GM12878 (cell line): Measurements from ENCODE around the gene FSTL4. TPM values are rescaled to one million over a fixed set of nuclear protein-coding genes. Genes with fewer than 3 reads are reported as not detected.

ENCODE experiments used
- ATAC-seq: fragments of 200-7000 bp; cut with Tn5 transposase; 3 replicates; pipeline ENCODE4 v1.9.1; 2020; ENCODE audit warnings: mild to moderate bottlenecking, moderate library complexity
- BruUV-seq: library from RNA; stranded (reverse); fragments of 400-500 nt; replicated peaks from 2 replicates; lab custom pipeline; 2021; lab: Mats Ljungman, UMichigan
- CTCF ChIA-PET: fragments of 300-600 bp; sonication (Branson Sonifier 250); formaldehyde crosslinking; extraction: SDS; loops from one replicate; lab custom pipeline; 2021; ENCODE audit warnings: inconsistent platforms; lab: Yijun Ruan, JAX
- POLR2A ChIA-PET: fragments of 350-600 bp; formaldehyde crosslinking; extraction: SDS; loops from one replicate; lab custom pipeline; 2021; ENCODE audit warnings: inconsistent platforms; lab: Charles Lee
- RAD21 ChIA-PET: fragments of 300-600 bp; sonication (Branson Sonifier 250); formaldehyde crosslinking; loops from one replicate; lab custom pipeline; 2023; ENCODE audit warnings: antibody characterized with exemption; ENCODE audit not compliant: unreplicated experiment; lab: Charles Lee
- SMC1A ChIA-PET: fragments of 300-600 bp; sonication (Branson Sonifier 250); formaldehyde crosslinking; loops from one replicate; lab custom pipeline; 2023; ENCODE audit not compliant: unreplicated experiment, uncharacterized antibody; lab: Charles Lee
- DNase-seq: peaks from one replicate; pipeline ENCODE4 v3.0.0-alpha.2; 2011; ENCODE audit warnings: low read depth, low spot score
- FAIRE-seq: peaks from 3 replicates; lab custom pipeline; 2011; peaks lifted over from hg19 to GRCh38; lab: Jason Lieb, UNC
- H2AFZ ChIP-seq: 2 replicates; pipeline ENCODE4 v1.6.0; 2011; ENCODE audit warnings: low read depth, low read length, control low read depth; ENCODE audit not compliant: control insufficient read depth
- H3K27ac ChIP-seq: 2 replicates; pipeline ENCODE4 v1.5.1; 2011; ENCODE audit warnings: control low read depth; ENCODE audit not compliant: control insufficient read depth, insufficient read depth
- H3K27me3 ChIP-seq, 2 experiments: replicated peaks in 1 of 2; 2 replicates each; pipeline versions ENCODE4 v1.6.0 to v1.6.1; 2011; ENCODE audit warnings: low read length in 1 of 2; ENCODE audit not compliant: control insufficient read depth in 2 of 2, insufficient read depth in 2 of 2
- H3K36me3 ChIP-seq, 2 experiments: 2 replicates each; pipeline ENCODE4 v1.5.1; 2011; ENCODE audit warnings: low read length in 1 of 2; ENCODE audit not compliant: control insufficient read depth in 2 of 2, insufficient read depth in 2 of 2
- H3K4me1 ChIP-seq: 2 replicates; pipeline ENCODE4 v1.6.1; 2011; ENCODE audit warnings: mild to moderate bottlenecking, low read length, moderate library complexity, mixed read lengths; ENCODE audit not compliant: control insufficient read depth, insufficient read depth
- H3K4me2 ChIP-seq: 2 replicates; pipeline ENCODE4 v1.6.0; 2011; ENCODE audit warnings: control low read depth; ENCODE audit not compliant: control insufficient read depth, insufficient read depth
- H3K4me3 ChIP-seq: fragments of 200-600 bp; sonication (generic); 2 replicates; pipeline ENCODE4 v1.5.1; 2016
- H3K79me2 ChIP-seq: 2 replicates; pipeline ENCODE4 v1.6.0; 2011; ENCODE audit warnings: low read length; ENCODE audit not compliant: control insufficient read depth, insufficient read depth
- H3K9ac ChIP-seq: 2 replicates; pipeline ENCODE4 v1.8.0; 2011; ENCODE audit warnings: low read length, control low read depth, mixed read lengths; ENCODE audit not compliant: control insufficient read depth, insufficient read depth
- H3K9me3 ChIP-seq: replicated peaks from 3 replicates; pipeline ENCODE4 v1.5.1; 2011; ENCODE audit warnings: mild to moderate bottlenecking, low read length; ENCODE audit not compliant: control insufficient read depth, insufficient read depth
- H4K20me1 ChIP-seq: 2 replicates; pipeline ENCODE4 v1.6.0; 2011; ENCODE audit not compliant: control insufficient read depth, insufficient read depth
- BCL11A ChIP-seq: IDR thresholded peaks from 2 replicates; pipeline ENCODE4 v1.6.1; 2011; ENCODE audit warnings: low read depth, low read length
- RBBP5 ChIP-seq: fragments of 200-600 bp; sonication (generic); conservative IDR thresholded peaks from 2 replicates; pipeline ENCODE4 v1.6.1; 2016
- SREBF1 ChIP-seq: IDR thresholded peaks from 2 replicates; pipeline ENCODE4 v1.6.1; 2012; ENCODE audit warnings: mild to moderate bottlenecking, low read length
- STAT1 ChIP-seq: fragments of 450-650 bp; conservative IDR thresholded peaks from 2 replicates; pipeline ENCODE4 v1.6.1; 2014; ENCODE audit warnings: antibody characterized with exemption, mild to moderate bottlenecking
- YBX1 ChIP-seq: fragments of 450-650 bp; IDR thresholded peaks from 2 replicates; pipeline ENCODE4 v1.6.1; 2016; ENCODE audit warnings: antibody characterized with exemption
- WGBS: methylation state at CpG from one replicate; pipeline ENCODE4 v1.1.6; 2016; ENCODE audit warnings: low lambda C conversion rate; ENCODE audit not compliant: insufficient replicate concordance, insufficient coverage; ENCODE audit errors: missing lambda C conversion rate; 5-methylcytosine and 5-hydroxymethylcytosine counted together
- in situ Hi-C: fragments of 300-500 bp; cut with MboI; formaldehyde crosslinking; loops from 9 replicates; pipeline ENCODE4 v1.14.3; 2018; ENCODE audit warnings: mixed read lengths
- intact Hi-C: fragments of 100-400 bp; cut with micrococcal nuclease; formaldehyde crosslinking; loops from one replicate; pipeline ENCODE4 v1.14.2; 2022; ENCODE audit not compliant: unreplicated experiment
- polyA plus RNA-seq, 11 experiments: library from polyadenylated mRNA; depleted of rRNA in 4 of 11; unstranded in 6 of 11; stranded (reverse) in 5 of 11; fragments of >200 nt; fragmentation: Nextera tagmentation in 4 of 11; fragmentation: Illumina TruSeq in 1 of 11; extraction: Ambion mirVana in 4 of 11; extraction: Trizol in 1 of 11; gene quantifications; 1 replicate in 1 of 11; 2 replicates in 10 of 11; pipeline versions ENCODE4 v1.2.1 to v1.2.3, GENCODE V29; 2011 to 2016; ENCODE audit warnings: inconsistent platforms in 2 of 11, missing spikeins in 2 of 11, low read depth in 1 of 11
- total RNA-seq, 4 experiments: library from RNA; depleted of rRNA in 3 of 4; stranded (reverse); fragments of >200 nt in 3 of 4; fragmentation: Illumina TruSeq in 1 of 4; extraction: Trizol in 1 of 4; gene quantifications; 2 replicates each; pipeline versions ENCODE4 v1.2.1 to v1.2.3, GENCODE V29; 2013 to 2021
- TF ChIP-seq, protein P1 (sequence below): fragments of 450-650 bp; IDR thresholded peaks from 2 replicates; pipeline ENCODE4 v1.6.1; 2017; ENCODE audit warnings: mild to moderate bottlenecking

The FSTL4 gene
- total and polyA plus RNA-seq, 10 of the 15 experiments (the other 5 are each of a cell fraction or from before 2014, with no cell fraction given): 0.01 to 0.79 (median 0.21) TPM; not detected in 6

DNA sequence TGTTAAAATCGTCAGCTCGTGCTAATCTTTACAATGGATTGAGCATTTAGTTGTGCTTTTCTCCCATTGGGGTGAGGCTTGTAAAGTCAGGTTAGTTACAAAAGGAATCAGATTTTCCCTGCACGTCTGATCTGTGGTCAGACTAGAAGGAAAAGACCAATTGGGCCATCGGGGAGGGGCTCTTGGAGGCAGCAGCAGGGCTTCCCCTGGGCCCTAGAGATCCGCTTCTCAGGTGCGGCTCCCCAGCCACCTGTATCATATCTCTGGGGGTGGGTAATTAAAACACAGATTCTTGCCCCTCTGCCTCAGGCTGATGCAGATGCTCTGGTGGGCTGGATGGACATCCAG lies 360.2 kb downstream of the FSTL4 start:
- Histone ChIP-seq H3K9me3 (no peaks in the 10 kb centered on the region), H3K79me2 (no peaks in the 10 kb centered on the region), H4K20me1 (no peaks in the 10 kb centered on the region), H3K27ac (no peak overlapping the region), H3K9ac (no peak overlapping the region), H3K4me2 (no peak overlapping the region), H2AFZ (no peak overlapping the region), H3K27me3 (no peaks in the 10 kb centered on the region), H3K4me1 (no peaks in the 10 kb centered on the region), H3K4me3 (no peak overlapping the region), H3K36me3 (no peaks in the 10 kb centered on the region)
- WGBS: 27% methylated on average over 6 of the region's 6 CpGs
- ATAC-seq (no peak), FAIRE-seq (no peak), DNase-seq (no peak)
- TF ChIP-seq, protein P1, sequence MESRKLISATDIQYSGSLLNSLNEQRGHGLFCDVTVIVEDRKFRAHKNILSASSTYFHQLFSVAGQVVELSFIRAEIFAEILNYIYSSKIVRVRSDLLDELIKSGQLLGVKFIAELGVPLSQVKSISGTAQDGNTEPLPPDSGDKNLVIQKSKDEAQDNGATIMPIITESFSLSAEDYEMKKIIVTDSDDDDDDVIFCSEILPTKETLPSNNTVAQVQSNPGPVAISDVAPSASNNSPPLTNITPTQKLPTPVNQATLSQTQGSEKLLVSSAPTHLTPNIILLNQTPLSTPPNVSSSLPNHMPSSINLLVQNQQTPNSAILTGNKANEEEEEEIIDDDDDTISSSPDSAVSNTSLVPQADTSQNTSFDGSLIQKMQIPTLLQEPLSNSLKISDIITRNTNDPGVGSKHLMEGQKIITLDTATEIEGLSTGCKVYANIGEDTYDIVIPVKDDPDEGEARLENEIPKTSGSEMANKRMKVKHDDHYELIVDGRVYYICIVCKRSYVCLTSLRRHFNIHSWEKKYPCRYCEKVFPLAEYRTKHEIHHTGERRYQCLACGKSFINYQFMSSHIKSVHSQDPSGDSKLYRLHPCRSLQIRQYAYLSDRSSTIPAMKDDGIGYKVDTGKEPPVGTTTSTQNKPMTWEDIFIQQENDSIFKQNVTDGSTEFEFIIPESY: no peak
- TF ChIP-seq YBX1 (no peak), STAT1 (no peak), RBBP5 (no peak), BCL11A (no peak), SREBF1 (no peak)
- BruUV-seq: no TSS peak
- CTCF ChIA-PET: interaction anchor here (1.7 kb wide), 1 partner anchor 9 kb away, joined by 6 read pairs; no protein-coding TSS in a partner anchor
- SMC1A ChIA-PET: interaction anchor here (1.6 kb wide), 1 partner anchor 9 kb away, joined by 6 read pairs; no protein-coding TSS in a partner anchor
- intact Hi-C loops (no loop called here), in situ Hi-C loops (no loop called here)
- POLR2A ChIA-PET: no interaction called here
- RAD21 ChIA-PET: no interaction called here
